ENCODE results near the gene NRP2. TPM values are rescaled to one million over a fixed set of nuclear protein-coding genes. Genes with fewer than 3 reads are reported as not detected.

The NRP2 gene
- total and polyA plus RNA-seq, 4 donors = 3.8 to 17.7 (median 12.2) TPM

DNA sequence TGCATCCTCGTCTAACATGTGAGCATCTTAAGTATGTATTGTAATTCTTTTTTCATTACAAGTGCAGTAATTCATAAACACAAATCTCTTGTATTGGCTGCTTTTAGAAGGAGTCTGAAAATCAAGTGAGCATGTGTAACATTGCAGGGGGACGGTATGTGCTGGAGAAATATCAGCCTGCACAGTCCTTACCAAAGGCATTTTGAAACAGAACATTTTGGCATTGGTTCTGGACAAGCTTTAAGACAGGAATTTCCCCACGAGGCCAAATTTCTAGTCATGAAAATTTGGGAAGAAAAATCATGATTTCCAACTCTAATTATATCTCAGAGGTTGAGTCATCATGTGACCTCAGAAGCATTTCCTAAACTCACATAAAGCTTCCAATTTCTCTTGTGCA lies 24.7 kb upstream of the NRP2 start:
- no peaks in the 10 kb centered on the region for H3K9me3 ChIP-seq (ENCODE audit: control insufficient read depth in 4 of 4, low read length in 3 of 4)
- no peak for DNase-seq (ENCODE audit: low spot score)
- H3K27me3 ChIP-seq (ENCODE audit: control insufficient read depth in 4 of 4, insufficient read depth in 4 of 4, low read length in 3 of 4) = no peaks in the 10 kb centered on the region
- WGBS = 71% methylated on average over 3 of the region's 3 CpGs
- H3K9ac ChIP-seq (ENCODE audit: low read depth in 1 of 2, low read length in 2 of 2) = no peak overlapping the region
- H3K36me3 ChIP-seq (ENCODE audit: control insufficient read depth in 4 of 4, insufficient read depth in 3 of 4, low read depth in 1 of 4, low read length in 3 of 4) = peaks cover 0 to 2% (median 0%) of the 10 kb centered on the region in 4 donors
- H3K4me3 ChIP-seq (ENCODE audit: low read depth in 1 of 3, low read length in 3 of 3) = no peak overlapping the region
- peak; percentile 30 for TF ChIP-seq SP1 (IDR thresholded peaks at IDR 0.05)
- TF ChIP-seq NR2F2 (IDR thresholded peaks at IDR 0.05) = peak; percentile 38
- no peak for TF ChIP-seq JUND (IDR thresholded peaks at IDR 0.05)
- H3K4me1 ChIP-seq (ENCODE audit: control insufficient read depth in 4 of 4, insufficient read depth in 4 of 4, low read length in 3 of 4) = no peaks in the 10 kb centered on the region
- H3K27ac ChIP-seq (ENCODE audit: low read depth in 1 of 2, low read length in 2 of 2) = no peak overlapping the region

DNA sequence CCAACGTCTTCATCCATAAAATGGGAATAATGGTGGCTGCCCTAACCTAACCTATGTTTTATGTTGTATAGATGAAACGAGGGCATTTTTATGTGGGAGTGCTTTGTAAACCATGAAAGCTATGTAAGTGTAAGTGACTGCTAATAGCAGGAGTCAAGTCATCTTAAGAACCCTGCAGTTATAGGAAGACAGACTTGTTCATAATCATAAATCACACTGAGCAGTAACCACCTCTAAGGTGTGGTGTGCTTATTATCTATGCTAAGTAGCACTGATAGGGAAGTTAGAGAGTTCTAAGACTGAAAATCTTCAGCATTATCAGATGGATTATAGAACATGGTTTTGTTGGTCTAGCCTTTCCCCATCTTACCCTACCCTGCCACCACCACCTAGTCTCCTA lies 24.2 kb upstream of the NRP2 start:
- Histone ChIP-seq H3K9me3 (ENCODE audit: control insufficient read depth in 4 of 4, low read length in 3 of 4) (no peaks in the 10 kb centered on the region), H3K9ac (ENCODE audit: low read depth in 1 of 2, low read length in 2 of 2) (no peak overlapping the region), H3K36me3 (ENCODE audit: control insufficient read depth in 4 of 4, insufficient read depth in 3 of 4, low read depth in 1 of 4, low read length in 3 of 4) (peaks cover 0 to 2% (median 0%) of the 10 kb centered on the region in 4 donors), H3K27ac (ENCODE audit: low read depth in 1 of 2, low read length in 2 of 2) (no peak overlapping the region), H3K27me3 (ENCODE audit: control insufficient read depth in 4 of 4, insufficient read depth in 4 of 4, low read length in 3 of 4) (no peaks in the 10 kb centered on the region), H3K4me1 (ENCODE audit: control insufficient read depth in 4 of 4, insufficient read depth in 4 of 4, low read length in 3 of 4) (no peaks in the 10 kb centered on the region), H3K4me3 (ENCODE audit: low read depth in 1 of 3, low read length in 3 of 3) (no peak overlapping the region)
- WGBS = 75% methylated on average over 2 of the region's 2 CpGs
- DNase-seq (ENCODE audit: low spot score) = no peak
- TF ChIP-seq YY1 (IDR thresholded peaks at IDR 0.05) (no peak), SP1 (IDR thresholded peaks at IDR 0.05) (no peak), JUND (IDR thresholded peaks at IDR 0.05) (no peak), FOXA1 (IDR thresholded peaks at IDR 0.05) (no peak), NR2F2 (IDR thresholded peaks at IDR 0.05) (no peak), GABPA (IDR thresholded peaks at IDR 0.05 in 1 of 2, conservative IDR thresholded peaks at IDR 0.05 in 1 of 2) (no peak), RXRA (IDR thresholded peaks at IDR 0.05) (no peak), HNF4A (conservative IDR thresholded peaks at IDR 0.05) (no peak), EGR1 (IDR thresholded peaks at IDR 0.05; ENCODE audit: low read depth in 2 of 2) (no peak)
- TF ChIP-seq, protein P1, sequence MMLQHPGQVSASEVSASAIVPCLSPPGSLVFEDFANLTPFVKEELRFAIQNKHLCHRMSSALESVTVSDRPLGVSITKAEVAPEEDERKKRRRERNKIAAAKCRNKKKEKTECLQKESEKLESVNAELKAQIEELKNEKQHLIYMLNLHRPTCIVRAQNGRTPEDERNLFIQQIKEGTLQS (IDR thresholded peaks at IDR 0.05) = no peak
- TF ChIP-seq, protein P2, sequence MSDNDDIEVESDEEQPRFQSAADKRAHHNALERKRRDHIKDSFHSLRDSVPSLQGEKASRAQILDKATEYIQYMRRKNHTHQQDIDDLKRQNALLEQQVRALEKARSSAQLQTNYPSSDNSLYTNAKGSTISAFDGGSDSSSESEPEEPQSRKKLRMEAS (IDR thresholded peaks at IDR 0.05) = no peak
- TF ChIP-seq, protein P3, sequence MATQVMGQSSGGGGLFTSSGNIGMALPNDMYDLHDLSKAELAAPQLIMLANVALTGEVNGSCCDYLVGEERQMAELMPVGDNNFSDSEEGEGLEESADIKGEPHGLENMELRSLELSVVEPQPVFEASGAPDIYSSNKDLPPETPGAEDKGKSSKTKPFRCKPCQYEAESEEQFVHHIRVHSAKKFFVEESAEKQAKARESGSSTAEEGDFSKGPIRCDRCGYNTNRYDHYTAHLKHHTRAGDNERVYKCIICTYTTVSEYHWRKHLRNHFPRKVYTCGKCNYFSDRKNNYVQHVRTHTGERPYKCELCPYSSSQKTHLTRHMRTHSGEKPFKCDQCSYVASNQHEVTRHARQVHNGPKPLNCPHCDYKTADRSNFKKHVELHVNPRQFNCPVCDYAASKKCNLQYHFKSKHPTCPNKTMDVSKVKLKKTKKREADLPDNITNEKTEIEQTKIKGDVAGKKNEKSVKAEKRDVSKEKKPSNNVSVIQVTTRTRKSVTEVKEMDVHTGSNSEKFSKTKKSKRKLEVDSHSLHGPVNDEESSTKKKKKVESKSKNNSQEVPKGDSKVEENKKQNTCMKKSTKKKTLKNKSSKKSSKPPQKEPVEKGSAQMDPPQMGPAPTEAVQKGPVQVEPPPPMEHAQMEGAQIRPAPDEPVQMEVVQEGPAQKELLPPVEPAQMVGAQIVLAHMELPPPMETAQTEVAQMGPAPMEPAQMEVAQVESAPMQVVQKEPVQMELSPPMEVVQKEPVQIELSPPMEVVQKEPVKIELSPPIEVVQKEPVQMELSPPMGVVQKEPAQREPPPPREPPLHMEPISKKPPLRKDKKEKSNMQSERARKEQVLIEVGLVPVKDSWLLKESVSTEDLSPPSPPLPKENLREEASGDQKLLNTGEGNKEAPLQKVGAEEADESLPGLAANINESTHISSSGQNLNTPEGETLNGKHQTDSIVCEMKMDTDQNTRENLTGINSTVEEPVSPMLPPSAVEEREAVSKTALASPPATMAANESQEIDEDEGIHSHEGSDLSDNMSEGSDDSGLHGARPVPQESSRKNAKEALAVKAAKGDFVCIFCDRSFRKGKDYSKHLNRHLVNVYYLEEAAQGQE (IDR thresholded peaks at IDR 0.05) = no peak
- TF ChIP-seq, protein P4, sequence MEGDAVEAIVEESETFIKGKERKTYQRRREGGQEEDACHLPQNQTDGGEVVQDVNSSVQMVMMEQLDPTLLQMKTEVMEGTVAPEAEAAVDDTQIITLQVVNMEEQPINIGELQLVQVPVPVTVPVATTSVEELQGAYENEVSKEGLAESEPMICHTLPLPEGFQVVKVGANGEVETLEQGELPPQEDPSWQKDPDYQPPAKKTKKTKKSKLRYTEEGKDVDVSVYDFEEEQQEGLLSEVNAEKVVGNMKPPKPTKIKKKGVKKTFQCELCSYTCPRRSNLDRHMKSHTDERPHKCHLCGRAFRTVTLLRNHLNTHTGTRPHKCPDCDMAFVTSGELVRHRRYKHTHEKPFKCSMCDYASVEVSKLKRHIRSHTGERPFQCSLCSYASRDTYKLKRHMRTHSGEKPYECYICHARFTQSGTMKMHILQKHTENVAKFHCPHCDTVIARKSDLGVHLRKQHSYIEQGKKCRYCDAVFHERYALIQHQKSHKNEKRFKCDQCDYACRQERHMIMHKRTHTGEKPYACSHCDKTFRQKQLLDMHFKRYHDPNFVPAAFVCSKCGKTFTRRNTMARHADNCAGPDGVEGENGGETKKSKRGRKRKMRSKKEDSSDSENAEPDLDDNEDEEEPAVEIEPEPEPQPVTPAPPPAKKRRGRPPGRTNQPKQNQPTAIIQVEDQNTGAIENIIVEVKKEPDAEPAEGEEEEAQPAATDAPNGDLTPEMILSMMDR (IDR thresholded peaks at IDR 0.05; ENCODE audit: low read depth, low read length, missing input control) = no peak
